Mucosa of descending colon (tissue), 3 donors: ENCODE results near the gene MYBBP1A. TPM values are rescaled to one million over a fixed set of nuclear protein-coding genes. Genes with fewer than 3 reads are reported as not detected.

ENCODE experiments used
- ATAC-seq: fragments of 200-7000 bp; cut with Tn5 transposase; one replicate; pipeline ENCODE4 v1.9.1; 2020; ENCODE audit warnings: mild to moderate bottlenecking, moderate library complexity
- DNase-seq, 3 donors: peaks; one replicate each; pipeline ENCODE4 v3.0.0-alpha.2; 2020
- H3K36me3 ChIP-seq: fragments of 200-600 bp; one replicate; pipeline ENCODE4 v1.8.0; 2021; ENCODE audit warnings: low read depth, mild to moderate bottlenecking
- H3K4me1 ChIP-seq: fragments of 200-600 bp; one replicate; pipeline ENCODE4 v1.8.0; 2021; ENCODE audit warnings: low read depth, mild to moderate bottlenecking
- H3K4me3 ChIP-seq: fragments of 200-600 bp; one replicate; pipeline ENCODE4 v1.8.0; 2021; ENCODE audit warnings: mild to moderate bottlenecking
- H3K9me3 ChIP-seq: fragments of 200-600 bp; one replicate; pipeline ENCODE4 v1.8.0; 2021; ENCODE audit warnings: mild to moderate bottlenecking
- CTCF ChIP-seq: fragments of 200-600 bp; IDR thresholded peaks from one replicate; pipeline ENCODE4 v1.8.0; 2022; ENCODE audit warnings: antibody characterized with exemption, mild to moderate bottlenecking
- intact Hi-C, 2 donors: fragments of 100-400 bp; cut with DNase I in 1 of 2; cut with micrococcal nuclease in 1 of 2; formaldehyde crosslinking; loops; one replicate each; pipeline versions ENCODE4 v1.11.0 to v1.11.1; 2022; cut with DNase I, micrococcal nuclease
- total RNA-seq, 3 donors: library from RNA; stranded (reverse); fragmentation: NEBNext Ultra II Directional in 2 of 3; extraction: Animal tissue kit (Norgen Biotek cat#: 25700) in 2 of 3; gene quantifications; one replicate each; pipeline versions ENCODE4 v1.2.1 to v1.2.4, GENCODE V29; 2021 to 2023
- donor health status: DM: no; HTN: no; CAD: no; lungs with moderate emphysema.
- donor health status: DM: no; HTN: no; CAD: no.
- donor health status: DM: no; HTN: yes; CAD: no.

MYBBP1A gene
- total RNA-seq, 3 donors from 2014 or later = 32.7 to 41.4 (median 36.7) TPM

GRCh38 chr17:4573115-4573514, 17.9 kb upstream of the MYBBP1A start:
- Histone ChIP-seq H3K4me3 (no peak overlapping the region), H3K36me3 (no peaks in the 10 kb centered on the region), H3K4me1 (no peaks in the 10 kb centered on the region), H3K9me3 (no peaks in the 10 kb centered on the region)
- ATAC-seq (no peak), DNase-seq (no peak)
- TF ChIP-seq CTCF = no peak
- intact Hi-C loops = no loop called here

GRCh38 chr17:4572131-4572530, 16.9 kb upstream of the MYBBP1A start:
- H3K9me3 ChIP-seq = no peaks in the 10 kb centered on the region
- no peak overlapping the region for H3K4me3 ChIP-seq
- ATAC-seq (no peak), DNase-seq (no peak)
- no peaks in the 10 kb centered on the region for H3K36me3 ChIP-seq
- no peaks in the 10 kb centered on the region for H3K4me1 ChIP-seq
- TF ChIP-seq CTCF = no peak
- intact Hi-C loops = no loop called here

GRCh38 chr17:4569591-4569990, 14.4 kb upstream of the MYBBP1A start:
- ATAC-seq = no peak
- intact Hi-C loops = loop anchor here in 1 of 2 donors (5.0 kb wide), 1 partner anchor 58 kb away; no protein-coding TSS in a partner anchor
- H3K36me3 ChIP-seq = no peaks in the 10 kb centered on the region

GRCh38 chr17:4566785-4567184, 11.6 kb upstream of the MYBBP1A start:
- no peaks in the 10 kb centered on the region for H3K36me3 ChIP-seq
- DNase-seq (peak in 1 of 3 donors; percentile 86), ATAC-seq (peak; percentile 58)
- H3K4me3 ChIP-seq = no peak overlapping the region
- TF ChIP-seq CTCF = peak; percentile 42
- intact Hi-C loops = loop anchor here in 1 of 2 donors (5.0 kb wide), 1 partner anchor 61 kb away; no protein-coding TSS in a partner anchor
- H3K9me3 ChIP-seq = no peaks in the 10 kb centered on the region
- peaks cover 16% of the 10 kb centered on the region for H3K4me1 ChIP-seq

More at GRCh38 chr17:4569591-4569990, 14.4 kb upstream of the MYBBP1A start:
- no peak overlapping the region for H3K4me3 ChIP-seq
- DNase-seq = no peak
- peaks cover 10% of the 10 kb centered on the region for H3K4me1 ChIP-seq
- H3K9me3 ChIP-seq = no peaks in the 10 kb centered on the region
- no peak for TF ChIP-seq CTCF

DNA sequence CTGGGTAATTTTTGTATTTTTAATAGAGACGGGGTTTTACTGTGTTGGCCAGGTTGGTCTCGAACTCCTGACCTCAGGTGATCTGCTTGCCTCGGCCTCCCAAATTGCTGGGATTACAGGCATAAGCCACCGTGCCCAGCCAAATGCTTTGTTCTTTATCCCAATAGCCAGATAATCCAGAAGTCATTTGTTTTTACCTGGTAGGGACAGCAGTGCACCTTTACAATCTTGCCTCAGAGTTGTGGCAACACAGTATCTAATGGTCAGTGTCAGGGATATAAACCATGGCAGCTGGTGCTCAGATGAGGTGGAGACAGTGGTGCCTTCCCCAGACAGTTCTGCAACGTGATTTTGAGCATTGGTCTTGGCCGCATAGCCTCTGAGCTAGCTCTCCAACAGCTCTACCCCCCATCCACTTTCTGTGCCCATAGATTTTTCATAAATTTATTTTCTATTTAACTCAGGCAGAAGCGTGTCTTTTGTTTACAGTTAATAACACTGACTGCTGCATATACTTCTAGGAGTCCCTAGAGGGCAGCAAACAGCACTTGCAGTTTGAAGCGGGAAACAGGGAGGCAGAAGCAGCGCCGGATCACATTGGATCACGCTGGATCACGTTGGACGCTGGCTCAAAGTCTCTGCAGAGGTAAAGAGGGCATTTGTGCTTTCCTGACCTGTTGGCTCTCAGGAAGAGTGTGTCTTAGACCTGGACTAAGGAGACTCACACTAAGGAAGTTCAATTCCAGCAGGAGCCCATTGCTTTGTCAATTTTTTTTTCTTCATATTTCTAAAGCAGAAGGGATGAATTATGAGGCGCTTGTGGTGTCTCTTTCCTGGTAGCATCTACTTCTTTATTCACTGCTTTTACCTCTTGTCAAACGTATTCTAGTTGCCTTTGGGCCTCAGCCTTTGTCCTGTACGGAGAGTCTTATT, 10.3 kb upstream of the MYBBP1A start:
- no peak overlapping the region for H3K4me3 ChIP-seq
- intact Hi-C loops = loop anchor here in 1 of 2 donors (5.0 kb wide), 1 partner anchor 62 kb away; no protein-coding TSS in a partner anchor
- H3K4me1 ChIP-seq = peaks cover 28% of the 10 kb centered on the region
- ATAC-seq (peak; percentile 80), DNase-seq (peak; percentile 75 to 76 (median 75))
- H3K36me3 ChIP-seq = no peaks in the 10 kb centered on the region
- peak; percentile 83 for TF ChIP-seq CTCF
- no peaks in the 10 kb centered on the region for H3K9me3 ChIP-seq
